ENCODE data around the gene SNAP25.

- TF ChIP-seq CTCF (IDR thresholded peaks at IDR 0.05; ENCODE audit: low read length) (no peak), EZH2 (optimal IDR thresholded peaks at IDR 0.05; ENCODE audit: low read depth, low read length) (no peak), EZH2phosphoT487 (IDR thresholded peaks at IDR 0.05; ENCODE audit: low read length) (no peak)
These were observed 35.1 kb downstream of the SNAP25 start for GRCh38 chr20:10253780-10254179.
